HG02642 (cell line): ENCODE measurements around the gene VGF.
"Not testable (repeated sequence)": the region's sequence is repeated elsewhere in the genome, so short reads cannot be mapped to it uniquely, and the experiment has no call there.

ENCODE experiments used
- ATAC-seq: cut with Tn5 transposase; IDR thresholded peaks from one replicate; pipeline ENCODE4 v1.9.1; 2021; ENCODE audit warnings: mild to moderate bottlenecking; ENCODE audit not compliant: unreplicated experiment, poor library complexity

The VGF gene

GRCh38 chr7:101122933-101123702 is 42.3 kb downstream of the VGF start:
- no peak for ATAC-seq

DNA sequence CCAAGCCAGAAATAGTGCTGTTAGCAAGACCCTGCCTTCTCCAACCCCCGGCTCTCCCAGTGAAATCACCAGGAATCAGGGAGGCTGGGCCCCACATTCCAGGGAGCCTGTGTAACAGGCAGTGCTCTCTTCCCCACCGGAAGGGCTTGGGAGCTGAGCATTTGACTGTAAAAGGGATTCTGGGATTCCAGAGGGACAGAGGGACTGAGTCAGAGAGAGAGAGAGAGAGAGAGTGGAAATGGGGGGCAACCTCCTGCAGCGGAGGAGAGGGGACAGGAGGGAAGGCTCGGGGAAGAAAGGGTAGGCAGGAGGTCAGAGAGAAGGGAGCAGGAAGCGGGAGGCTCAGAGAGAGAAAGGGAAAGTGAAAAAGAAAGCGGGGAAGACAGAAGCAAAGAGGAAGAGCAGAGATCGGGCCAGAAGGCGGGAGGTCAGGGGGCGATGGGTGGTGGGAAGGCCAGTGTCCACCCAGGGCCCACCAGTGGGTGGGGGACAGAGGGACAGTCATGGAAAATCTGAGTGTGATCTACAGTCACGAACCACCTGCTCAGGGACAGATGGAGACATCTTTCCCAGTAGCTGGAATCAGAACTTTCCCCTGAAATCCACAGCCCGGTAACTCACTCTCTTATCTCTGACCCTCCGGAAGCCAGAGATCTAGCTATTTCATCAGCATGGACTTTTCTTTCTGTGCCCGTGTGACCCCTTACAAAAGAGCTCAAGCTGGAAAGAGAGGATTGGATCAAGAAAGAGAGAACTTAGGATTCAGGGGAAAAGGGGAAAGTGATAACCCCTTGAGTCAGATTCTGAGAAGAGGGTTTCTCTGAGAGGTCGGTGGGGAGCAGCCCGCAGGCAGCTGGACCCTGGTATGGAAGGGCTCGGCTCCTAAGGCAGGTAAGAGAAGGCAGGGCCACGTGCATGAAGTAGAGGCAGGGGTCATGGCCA is 43.1 kb downstream of the VGF start:
- ATAC-seq: no peak

DNA sequence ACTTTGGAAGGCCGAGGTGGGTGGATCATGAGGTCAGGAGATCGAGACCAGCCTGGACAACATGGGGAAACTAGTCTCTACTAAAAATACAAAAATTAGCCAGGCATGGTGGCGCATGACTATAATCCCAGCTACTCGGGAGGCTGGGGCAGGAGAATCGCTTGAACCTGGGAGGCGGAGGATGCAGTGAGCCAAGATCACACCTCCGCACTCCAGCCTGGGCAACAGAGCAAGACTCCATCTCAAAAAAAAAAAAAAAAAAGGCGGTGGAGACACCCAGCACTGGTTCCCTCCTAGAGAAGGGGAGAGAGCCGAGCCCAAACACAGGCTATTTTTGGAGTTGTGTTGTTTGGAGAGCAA is 43.8 kb downstream of the VGF start:
- ATAC-seq: not testable (repeated sequence)

GRCh38 chr7:101120315-101120714 is 45.1 kb downstream of the VGF start:
- ATAC-seq: no peak

- ATAC-seq: no peak
Measured at GRCh38 chr7:101119876-101120275, 45.5 kb downstream of the VGF start.

- no peak for ATAC-seq
Measured at GRCh38 chr7:101118856-101119255, 46.5 kb downstream of the VGF start.

DNA sequence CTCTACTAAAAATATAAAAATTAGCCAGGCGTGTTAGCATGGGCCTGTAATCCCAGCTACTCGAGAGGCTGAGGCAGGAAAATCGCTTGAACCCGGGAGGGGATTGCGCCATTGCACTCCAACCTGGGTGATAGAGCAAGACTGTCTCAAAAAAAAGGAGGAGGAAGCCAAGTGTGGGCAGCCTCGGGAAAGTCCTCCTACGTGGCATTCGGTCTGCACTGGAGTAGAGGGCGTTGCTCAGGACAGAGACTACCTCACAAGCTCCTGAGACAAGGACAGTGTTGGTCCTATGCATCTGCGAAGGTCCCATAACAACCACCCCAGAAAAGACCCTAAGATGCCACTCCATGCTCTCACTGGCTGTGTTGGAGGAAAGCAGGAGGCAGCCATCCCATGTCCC is 48.5 kb downstream of the VGF start:
- no peak for ATAC-seq

DNA sequence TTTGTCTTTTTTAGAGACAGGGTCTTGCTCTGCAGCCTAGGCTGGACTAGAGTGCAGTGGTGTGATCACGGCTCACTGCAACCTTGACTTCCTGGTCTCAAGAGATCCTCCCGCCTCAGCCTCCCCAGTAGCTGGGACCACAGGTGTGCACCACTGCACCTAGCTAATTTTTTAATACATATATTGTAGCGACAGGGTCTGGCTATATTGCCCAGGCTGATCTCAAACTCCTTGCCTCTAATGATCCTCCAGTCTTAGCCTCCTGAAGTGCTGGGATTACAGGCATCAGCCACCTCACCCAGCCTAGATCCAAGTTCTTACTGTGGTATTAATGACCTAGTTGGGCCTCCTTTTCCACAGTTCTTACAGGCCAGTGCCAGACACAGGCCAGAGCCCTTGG is 50.2 kb downstream of the VGF start:
- ATAC-seq: no peak

GRCh38 chr7:101114492-101114891 is 50.9 kb downstream of the VGF start:
- ATAC-seq: no peak

GRCh38 chr7:101113836-101114235 is 51.5 kb downstream of the VGF start:
- no peak for ATAC-seq

GRCh38 chr7:101113140-101113539 is 52.2 kb downstream of the VGF start:
- ATAC-seq: not testable (repeated sequence)
